ENCODE data around the gene RPGRIP1L. TPM values are rescaled to one million over a fixed set of nuclear protein-coding genes. Genes with fewer than 3 reads are reported as not detected.

The RPGRIP1L gene
- total RNA-seq, 1 experiment from 2014 or later: 3.8 TPM

DNA sequence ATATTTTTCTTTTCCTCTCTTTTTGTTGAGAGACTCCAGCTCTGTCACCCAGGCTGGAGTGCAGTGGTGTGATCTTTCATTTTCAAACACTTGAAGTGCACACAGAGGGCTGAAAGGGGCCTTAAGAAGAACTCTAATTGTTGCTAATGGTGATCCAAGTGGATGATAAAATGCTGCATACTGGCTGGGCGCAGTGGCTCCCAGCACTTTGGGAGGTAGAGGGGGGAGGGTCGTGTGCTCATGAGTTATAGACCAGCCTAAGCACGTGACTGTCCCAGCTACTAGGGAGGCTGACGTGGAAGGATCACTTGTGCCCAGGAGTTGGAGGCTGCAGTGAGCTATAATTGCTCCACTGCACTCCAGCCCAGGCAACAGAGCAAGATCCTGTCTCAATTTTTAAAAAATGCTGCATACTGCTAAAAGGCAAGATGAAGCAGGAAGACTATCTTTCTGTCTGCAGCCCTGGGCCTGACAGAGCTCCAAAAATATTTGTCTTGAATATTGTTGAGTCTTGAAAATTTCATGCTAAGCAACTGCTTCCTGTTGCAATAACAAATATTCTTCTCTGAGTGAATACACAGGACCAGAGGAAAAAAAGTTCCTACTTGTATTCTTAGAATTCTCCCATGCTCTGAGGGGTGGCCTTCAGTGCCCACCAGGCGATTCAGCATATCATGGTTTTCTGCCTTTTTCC is 137.0 kb downstream of the RPGRIP1L start:
- intact Hi-C loops (cut with micrococcal nuclease): no loop called here
- POLR2A ChIA-PET (ENCODE audit: unreplicated experiment): no interaction called here
- no peaks in the 10 kb centered on the region for H3K27me3 ChIP-seq (ENCODE audit: low read length)
- H3K36me3 ChIP-seq (ENCODE audit: low read depth, low read length): no peaks in the 10 kb centered on the region
- H3K4me3 ChIP-seq (ENCODE audit: low read length): no peak overlapping the region
- H2AFZ ChIP-seq (ENCODE audit: low read length): no peak overlapping the region
- BruUV-seq (replicated peaks): no TSS peak
- DNase-seq (no peak), ATAC-seq (no peak)
- no peak overlapping the region for H3K9ac ChIP-seq (ENCODE audit: low read length)
- no peaks in the 10 kb centered on the region for H4K20me1 ChIP-seq (ENCODE audit: low read length)
- H3F3A ChIP-seq (ENCODE audit: low read length, unreplicated experiment): no peaks in the 10 kb centered on the region
- CTCF ChIA-PET: no interaction called here
- no peak overlapping the region for H3K4me2 ChIP-seq (ENCODE audit: low read length)
- H3K79me2 ChIP-seq (ENCODE audit: low read length): no peaks in the 10 kb centered on the region
- H3K4me1 ChIP-seq (ENCODE audit: insufficient read depth, low read length): no peaks in the 10 kb centered on the region
- H3K9me3 ChIP-seq (ENCODE audit: low read length): no peaks in the 10 kb centered on the region
- no peaks in the 10 kb centered on the region for H3K9me2 ChIP-seq (replicated peaks; ENCODE audit: low read length)
- no peak overlapping the region for H3K27ac ChIP-seq (ENCODE audit: low read length)
- TF ChIP-seq, protein P1, sequence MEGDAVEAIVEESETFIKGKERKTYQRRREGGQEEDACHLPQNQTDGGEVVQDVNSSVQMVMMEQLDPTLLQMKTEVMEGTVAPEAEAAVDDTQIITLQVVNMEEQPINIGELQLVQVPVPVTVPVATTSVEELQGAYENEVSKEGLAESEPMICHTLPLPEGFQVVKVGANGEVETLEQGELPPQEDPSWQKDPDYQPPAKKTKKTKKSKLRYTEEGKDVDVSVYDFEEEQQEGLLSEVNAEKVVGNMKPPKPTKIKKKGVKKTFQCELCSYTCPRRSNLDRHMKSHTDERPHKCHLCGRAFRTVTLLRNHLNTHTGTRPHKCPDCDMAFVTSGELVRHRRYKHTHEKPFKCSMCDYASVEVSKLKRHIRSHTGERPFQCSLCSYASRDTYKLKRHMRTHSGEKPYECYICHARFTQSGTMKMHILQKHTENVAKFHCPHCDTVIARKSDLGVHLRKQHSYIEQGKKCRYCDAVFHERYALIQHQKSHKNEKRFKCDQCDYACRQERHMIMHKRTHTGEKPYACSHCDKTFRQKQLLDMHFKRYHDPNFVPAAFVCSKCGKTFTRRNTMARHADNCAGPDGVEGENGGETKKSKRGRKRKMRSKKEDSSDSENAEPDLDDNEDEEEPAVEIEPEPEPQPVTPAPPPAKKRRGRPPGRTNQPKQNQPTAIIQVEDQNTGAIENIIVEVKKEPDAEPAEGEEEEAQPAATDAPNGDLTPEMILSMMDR (conservative IDR thresholded peaks at IDR 0.05; ENCODE audit: low read depth, low read length): no peak
- TF ChIP-seq EZH2phosphoT487 (IDR thresholded peaks at IDR 0.05; ENCODE audit: borderline replicate concordance, low read length) (no peak), EZH2 (IDR thresholded peaks at IDR 0.05; ENCODE audit: low read length, unreplicated experiment) (no peak)

DNA sequence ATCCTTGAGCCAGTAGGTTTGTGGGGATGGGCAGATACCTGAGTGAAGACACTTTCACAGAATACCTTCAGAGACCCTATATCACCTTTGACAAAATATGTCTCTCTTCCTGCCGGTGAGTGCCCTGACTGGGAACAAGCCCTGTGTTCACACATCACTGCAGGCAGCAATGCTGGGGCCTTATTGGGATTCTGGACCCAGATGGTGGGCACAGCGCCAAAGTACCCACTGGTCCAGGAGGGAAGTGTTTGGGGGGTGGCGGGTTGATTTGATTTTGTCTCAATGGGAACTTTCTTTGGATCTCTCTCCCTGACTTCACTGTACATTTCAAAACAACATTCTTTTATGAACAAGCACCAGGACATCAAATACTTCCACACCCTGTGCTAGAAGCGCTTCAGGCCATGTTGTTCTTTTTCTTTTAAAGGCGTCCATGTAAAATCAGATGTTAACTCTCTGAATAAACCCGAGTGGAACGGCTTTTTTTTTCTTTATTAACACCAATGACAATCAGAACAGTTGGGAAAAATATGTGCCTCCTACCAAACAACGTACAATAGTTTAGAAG is 138.3 kb downstream of the RPGRIP1L start:
- DNase-seq (no peak), ATAC-seq (no peak)
- Histone ChIP-seq H3K79me2 (ENCODE audit: low read length) (no peaks in the 10 kb centered on the region), H3K9ac (ENCODE audit: low read length) (no peak overlapping the region), H3K4me3 (ENCODE audit: low read length) (no peak overlapping the region), H2AFZ (ENCODE audit: low read length) (no peak overlapping the region), H3K4me1 (ENCODE audit: insufficient read depth, low read length) (no peaks in the 10 kb centered on the region), H3F3A (ENCODE audit: low read length, unreplicated experiment) (no peaks in the 10 kb centered on the region), H3K27me3 (ENCODE audit: low read length) (no peaks in the 10 kb centered on the region), H3K9me3 (ENCODE audit: low read length) (no peaks in the 10 kb centered on the region), H3K4me2 (ENCODE audit: low read length) (no peak overlapping the region), H4K20me1 (ENCODE audit: low read length) (no peaks in the 10 kb centered on the region), H3K27ac (ENCODE audit: low read length) (no peak overlapping the region), H3K9me2 (replicated peaks; ENCODE audit: low read length) (no peaks in the 10 kb centered on the region), H3K36me3 (ENCODE audit: low read depth, low read length) (no peaks in the 10 kb centered on the region)
- CTCF ChIA-PET: no interaction called here
- POLR2A ChIA-PET (ENCODE audit: unreplicated experiment): no interaction called here
- intact Hi-C loops (cut with micrococcal nuclease): no loop called here
- TF ChIP-seq, protein P1 (conservative IDR thresholded peaks at IDR 0.05; ENCODE audit: low read depth, low read length): no peak
- no peak for TF ChIP-seq EZH2 (IDR thresholded peaks at IDR 0.05; ENCODE audit: low read length, unreplicated experiment)
- TF ChIP-seq EZH2phosphoT487 (IDR thresholded peaks at IDR 0.05; ENCODE audit: borderline replicate concordance, low read length): no peak
- BruUV-seq (replicated peaks): no TSS peak

DNA sequence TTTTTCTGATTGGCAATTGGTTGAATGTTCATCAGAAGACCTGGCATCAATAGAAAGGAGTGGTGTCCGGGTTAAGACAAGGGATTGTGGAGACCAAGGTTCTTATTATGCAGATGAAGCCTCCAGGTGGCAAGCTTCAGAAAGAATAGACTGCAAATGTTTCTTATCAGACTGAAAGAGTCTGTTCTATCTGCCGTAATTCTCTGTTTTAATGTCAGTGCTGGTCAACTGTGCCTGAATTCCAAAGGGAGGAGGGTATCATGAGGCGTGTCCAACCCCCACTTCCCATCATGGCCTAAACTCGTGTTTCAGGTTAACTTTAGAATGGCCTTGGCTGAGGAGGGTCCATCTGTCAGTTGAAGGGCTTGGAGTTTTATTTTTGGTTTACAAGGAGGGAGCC is 140.2 kb downstream of the RPGRIP1L start:
- TF ChIP-seq, protein P1 (conservative IDR thresholded peaks at IDR 0.05; ENCODE audit: low read depth, low read length): no peak
- no peak for TF ChIP-seq EZH2 (IDR thresholded peaks at IDR 0.05; ENCODE audit: low read length, unreplicated experiment)
- no peak for TF ChIP-seq EZH2phosphoT487 (IDR thresholded peaks at IDR 0.05; ENCODE audit: borderline replicate concordance, low read length)
- no peak for ATAC-seq
- no TSS peak for BruUV-seq (replicated peaks)
- H3K4me1 ChIP-seq (ENCODE audit: insufficient read depth, low read length): no peaks in the 10 kb centered on the region
- no peaks in the 10 kb centered on the region for H3K9me3 ChIP-seq (ENCODE audit: low read length)
- no peaks in the 10 kb centered on the region for H3K9me2 ChIP-seq (replicated peaks; ENCODE audit: low read length)
- no peak overlapping the region for H3K4me2 ChIP-seq (ENCODE audit: low read length)
- no peaks in the 10 kb centered on the region for H3K27me3 ChIP-seq (ENCODE audit: low read length)
- H4K20me1 ChIP-seq (ENCODE audit: low read length): no peaks in the 10 kb centered on the region
- no peaks in the 10 kb centered on the region for H3F3A ChIP-seq (ENCODE audit: low read length, unreplicated experiment)
- DNase-seq: no peak
- POLR2A ChIA-PET (ENCODE audit: unreplicated experiment): no interaction called here
- CTCF ChIA-PET: no interaction called here
- no peaks in the 10 kb centered on the region for H3K36me3 ChIP-seq (ENCODE audit: low read depth, low read length)
- intact Hi-C loops (cut with micrococcal nuclease): no loop called here
- H2AFZ ChIP-seq (ENCODE audit: low read length): no peak overlapping the region
- H3K4me3 ChIP-seq (ENCODE audit: low read length): no peak overlapping the region
- H3K9ac ChIP-seq (ENCODE audit: low read length): no peak overlapping the region
- no peak overlapping the region for H3K27ac ChIP-seq (ENCODE audit: low read length)
- no peaks in the 10 kb centered on the region for H3K79me2 ChIP-seq (ENCODE audit: low read length)

Measured in PC-3 (cell line).